ENCODE measurements around the gene C9orf57.

DNA sequence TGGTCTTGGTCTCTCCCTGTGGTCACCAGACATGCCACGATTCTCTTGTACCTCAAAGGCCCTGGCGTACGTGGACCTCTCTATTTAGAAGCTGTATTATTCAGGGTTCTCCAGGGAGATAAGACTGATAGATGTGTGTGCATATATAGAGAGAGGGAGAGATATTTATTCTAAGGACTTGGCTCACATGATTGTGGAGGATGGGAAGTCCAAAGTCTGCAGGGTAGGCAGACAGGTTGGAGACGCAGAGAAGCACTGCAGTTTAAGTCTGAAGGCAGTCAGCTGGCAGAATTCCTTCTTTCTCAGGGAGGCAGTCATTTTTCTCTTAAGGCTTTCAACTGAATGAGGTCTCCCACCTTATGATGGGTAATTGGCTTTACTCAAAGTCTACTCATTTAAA lies 16.3 kb downstream of the C9orf57 start:
- TF ChIP-seq CTCF (IDR thresholded peaks at IDR 0.05) (no peak), POLR2A (IDR thresholded peaks at IDR 0.05) (peak in 1 of 2 donors; percentile 31)
